GM21367 (cell line): ENCODE measurements around the gene CHRND.

Experiments
- ATAC-seq: cut with Tn5 transposase; IDR thresholded peaks from one replicate; pipeline ENCODE4 v1.9.1; 2021; ENCODE audit not compliant: unreplicated experiment

Gene CHRND

DNA sequence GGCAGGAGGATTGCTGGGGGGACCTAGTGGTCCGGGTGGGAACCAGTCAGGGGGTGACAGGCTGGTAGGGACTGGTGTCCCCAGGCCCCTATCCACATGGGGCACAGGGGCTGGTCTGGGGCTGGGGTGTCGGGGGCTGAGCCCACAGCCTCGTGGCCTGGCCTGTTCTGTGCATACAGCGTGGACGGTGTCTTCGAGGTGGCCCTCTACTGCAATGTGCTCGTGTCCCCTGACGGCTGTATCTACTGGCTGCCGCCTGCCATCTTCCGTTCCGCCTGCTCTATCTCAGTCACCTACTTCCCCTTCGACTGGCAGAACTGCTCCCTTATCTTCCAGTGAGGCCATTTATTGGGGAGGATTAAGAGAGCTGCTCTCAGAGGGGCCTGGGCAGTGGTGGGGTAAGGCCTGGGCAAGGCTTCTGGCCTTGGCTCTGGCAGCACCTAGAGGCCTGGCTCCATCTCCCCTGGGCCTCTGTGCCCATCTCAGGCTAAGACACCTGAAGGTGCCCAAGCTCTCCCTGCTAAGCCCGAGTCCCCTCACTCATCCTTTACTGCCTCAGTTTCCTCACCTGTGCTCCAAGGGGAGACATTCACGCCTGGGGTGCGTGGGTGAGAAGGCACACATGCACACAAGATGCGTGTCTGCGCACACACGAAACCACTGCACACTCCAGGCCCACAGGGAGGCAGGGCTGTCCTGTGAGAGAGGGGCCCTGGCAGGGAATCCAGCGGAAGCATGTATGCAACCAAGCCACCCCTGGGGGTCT is 15.4 kb downstream of the CHRND start:
- ATAC-seq, result no peak

DNA sequence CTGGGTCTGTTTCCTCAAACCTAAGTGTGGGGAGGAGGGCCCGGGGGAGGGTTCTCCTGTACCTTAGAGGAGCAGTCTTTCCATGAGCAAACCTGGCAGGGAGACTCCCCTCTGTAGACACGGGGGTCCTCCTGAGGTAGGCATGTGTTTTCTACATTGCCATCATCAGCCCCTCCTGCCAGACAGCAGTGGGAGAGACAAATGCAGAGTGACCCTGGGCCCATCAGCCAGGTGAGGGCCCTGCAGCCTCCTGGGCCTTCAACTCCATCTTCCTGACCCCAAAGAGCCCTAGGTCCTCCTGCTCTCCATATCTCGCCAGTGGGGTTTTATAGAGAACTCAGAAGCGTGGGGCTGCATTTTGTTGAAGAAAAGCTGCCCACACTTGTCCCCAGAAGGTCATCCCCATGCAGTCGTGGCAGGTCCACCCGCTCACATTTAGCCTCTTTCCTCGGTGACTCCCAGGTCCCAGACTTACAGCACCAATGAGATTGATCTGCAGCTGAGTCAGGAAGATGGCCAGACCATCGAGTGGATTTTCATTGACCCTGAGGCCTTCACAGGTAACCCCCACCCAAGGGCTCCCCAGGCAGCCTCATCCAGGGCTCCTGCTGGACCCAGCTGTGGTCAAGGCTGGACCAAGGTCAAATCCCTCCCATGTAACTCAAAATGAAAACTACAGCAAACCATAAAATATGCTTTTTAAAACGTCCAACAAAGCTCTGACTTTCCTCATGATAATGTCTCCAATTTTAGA is 16.2 kb downstream of the CHRND start:
- no peak for ATAC-seq

DNA sequence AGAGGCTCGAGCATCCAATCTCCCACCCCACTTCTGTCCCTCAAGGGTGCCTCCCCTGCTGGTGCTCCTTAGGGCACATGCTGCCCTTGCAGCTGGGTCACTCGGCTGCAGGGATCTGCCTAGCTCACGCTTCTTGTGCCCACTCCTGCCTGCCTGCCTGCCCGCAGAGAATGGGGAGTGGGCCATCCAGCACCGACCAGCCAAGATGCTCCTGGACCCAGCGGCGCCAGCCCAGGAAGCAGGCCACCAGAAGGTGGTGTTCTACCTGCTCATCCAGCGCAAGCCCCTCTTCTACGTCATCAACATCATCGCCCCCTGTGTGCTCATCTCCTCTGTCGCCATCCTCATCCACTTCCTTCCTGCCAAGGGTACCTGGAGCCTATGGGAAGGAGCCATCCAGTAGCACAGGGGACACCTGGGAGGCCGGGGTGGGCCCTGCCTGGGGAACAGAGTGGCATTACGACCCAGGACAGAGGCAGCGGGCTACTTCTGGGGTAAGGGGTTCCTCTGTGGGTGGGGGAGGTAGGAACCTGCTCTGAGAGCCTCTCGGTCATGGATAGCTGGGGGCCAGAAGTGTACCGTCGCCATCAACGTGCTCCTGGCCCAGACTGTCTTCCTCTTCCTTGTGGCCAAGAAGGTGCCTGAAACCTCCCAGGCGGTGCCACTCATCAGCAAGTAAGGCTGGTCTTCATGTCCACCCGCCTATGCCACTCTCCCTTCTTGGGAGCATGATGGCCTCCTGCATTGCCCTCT is 16.9 kb downstream of the CHRND start:
- no peak for ATAC-seq

DNA sequence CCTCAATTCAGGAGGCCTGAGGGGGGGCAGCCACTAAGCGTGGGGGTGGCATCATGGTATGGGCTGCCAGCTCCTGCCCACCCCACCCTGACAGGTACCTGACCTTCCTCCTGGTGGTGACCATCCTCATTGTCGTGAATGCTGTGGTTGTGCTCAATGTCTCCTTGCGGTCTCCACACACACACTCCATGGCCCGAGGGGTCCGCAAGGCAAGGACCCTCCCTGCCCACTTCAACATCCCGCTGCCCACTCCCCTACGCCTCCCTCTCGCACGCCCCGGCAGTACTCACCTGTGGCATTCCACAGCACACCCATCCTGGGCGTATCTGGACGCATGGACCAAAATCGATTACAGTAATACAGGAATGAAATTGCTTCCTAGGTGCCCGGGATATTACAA is 17.5 kb downstream of the CHRND start:
- ATAC-seq, result no peak

DNA sequence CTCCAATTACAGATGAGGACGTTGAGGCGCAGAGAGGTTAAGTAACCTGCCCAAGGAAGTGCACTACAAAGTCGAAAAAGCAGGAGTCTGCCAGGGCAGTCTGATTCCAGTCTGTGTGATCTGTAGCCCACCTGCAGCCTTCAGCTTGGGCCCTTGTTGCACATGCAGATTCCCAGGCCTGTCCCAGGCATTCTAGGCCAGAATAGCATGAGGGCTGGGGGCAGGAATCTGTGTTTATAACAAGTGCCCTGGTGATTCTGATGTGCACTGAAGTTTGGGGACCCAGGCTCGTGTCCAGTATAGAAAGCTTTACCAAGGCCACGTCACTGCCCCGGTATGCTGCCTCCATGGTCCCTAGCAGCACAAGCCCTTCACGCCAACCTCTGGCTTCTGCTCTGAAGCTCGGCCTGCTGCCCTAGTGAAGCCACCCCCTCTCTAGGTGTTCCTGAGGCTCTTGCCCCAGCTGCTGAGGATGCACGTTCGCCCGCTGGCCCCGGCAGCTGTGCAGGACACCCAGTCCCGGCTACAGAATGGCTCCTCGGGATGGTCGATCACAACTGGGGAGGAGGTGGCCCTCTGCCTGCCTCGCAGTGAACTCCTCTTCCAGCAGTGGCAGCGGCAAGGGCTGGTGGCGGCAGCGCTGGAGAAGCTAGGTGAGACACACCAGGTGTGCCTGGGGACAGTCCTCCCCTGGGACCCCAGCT is 18.1 kb downstream of the CHRND start:
- ATAC-seq, result no peak

DNA sequence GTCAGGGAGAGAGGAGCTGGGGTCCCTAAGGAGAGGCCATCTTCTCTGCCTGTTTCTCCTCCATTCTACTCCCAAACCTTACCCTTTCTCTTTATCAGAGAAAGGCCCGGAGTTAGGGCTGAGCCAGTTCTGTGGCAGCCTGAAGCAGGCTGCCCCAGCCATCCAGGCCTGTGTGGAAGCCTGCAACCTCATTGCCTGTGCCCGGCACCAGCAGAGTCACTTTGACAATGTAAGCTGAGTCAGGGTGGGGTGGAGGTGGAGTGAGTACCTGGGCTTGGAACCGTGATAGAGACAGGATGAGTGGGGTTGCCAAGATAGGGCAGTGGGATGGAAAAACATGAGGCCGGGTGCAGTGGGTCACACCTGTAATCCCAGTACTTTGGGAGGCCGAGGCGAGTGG is 18.7 kb downstream of the CHRND start:
- ATAC-seq, result no peak

DNA sequence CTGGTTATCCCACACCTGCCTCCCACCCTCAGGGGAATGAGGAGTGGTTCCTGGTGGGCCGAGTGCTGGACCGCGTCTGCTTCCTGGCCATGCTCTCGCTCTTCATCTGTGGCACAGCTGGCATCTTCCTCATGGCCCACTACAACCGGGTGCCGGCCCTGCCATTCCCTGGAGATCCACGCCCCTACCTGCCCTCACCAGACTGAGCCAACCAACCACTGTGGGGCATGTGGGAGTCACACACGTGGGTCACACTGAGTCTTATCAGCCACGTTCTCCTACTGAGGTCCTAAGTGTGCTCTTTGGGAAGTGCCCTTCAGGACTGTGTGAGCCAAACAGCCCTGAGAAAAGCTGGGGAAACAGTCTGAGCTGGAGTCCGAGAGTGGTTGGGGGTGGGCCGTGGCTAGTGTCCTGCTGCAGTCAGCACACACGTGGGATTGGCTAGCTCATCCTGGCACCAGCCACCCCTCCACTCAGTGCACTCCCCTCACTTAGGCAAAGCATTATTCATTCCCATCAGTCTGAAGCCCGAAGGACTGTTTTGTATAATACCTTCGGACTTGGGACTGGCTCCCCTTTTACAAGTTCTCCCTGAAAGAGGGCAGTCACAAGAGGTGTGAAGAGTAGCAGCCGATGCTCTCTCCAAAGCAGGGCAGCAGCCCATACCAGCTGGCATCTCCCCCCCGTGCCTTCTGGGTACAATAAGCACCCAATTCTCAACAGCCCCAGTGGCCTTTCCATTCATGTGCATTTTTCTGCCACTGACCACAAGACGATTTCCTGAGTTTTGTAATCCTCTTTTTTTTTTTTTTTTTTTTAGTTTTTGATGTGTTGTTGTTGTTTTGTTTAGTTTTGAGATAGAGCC is 19.8 kb downstream of the CHRND start:
- ATAC-seq, result no peak

DNA sequence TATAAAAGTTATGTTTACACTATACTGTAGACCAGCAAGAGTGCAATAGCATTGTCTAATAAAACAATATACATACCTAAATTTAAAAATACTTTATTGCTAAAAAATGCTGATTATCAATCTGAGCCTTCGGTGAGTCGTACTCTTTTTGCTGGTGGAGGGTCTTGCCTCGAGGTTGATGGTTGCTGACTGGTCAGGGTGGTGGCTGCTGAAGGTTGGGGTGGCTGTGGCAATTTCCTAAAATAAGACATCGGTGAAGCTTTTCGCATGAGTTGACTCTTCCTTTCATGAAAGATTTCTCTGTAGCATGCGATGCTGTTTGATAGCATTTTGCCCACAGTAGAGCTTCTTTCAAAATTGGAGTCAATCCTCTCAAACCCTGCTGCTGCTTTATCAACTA is 22.0 kb downstream of the CHRND start:
- no peak for ATAC-seq

DNA sequence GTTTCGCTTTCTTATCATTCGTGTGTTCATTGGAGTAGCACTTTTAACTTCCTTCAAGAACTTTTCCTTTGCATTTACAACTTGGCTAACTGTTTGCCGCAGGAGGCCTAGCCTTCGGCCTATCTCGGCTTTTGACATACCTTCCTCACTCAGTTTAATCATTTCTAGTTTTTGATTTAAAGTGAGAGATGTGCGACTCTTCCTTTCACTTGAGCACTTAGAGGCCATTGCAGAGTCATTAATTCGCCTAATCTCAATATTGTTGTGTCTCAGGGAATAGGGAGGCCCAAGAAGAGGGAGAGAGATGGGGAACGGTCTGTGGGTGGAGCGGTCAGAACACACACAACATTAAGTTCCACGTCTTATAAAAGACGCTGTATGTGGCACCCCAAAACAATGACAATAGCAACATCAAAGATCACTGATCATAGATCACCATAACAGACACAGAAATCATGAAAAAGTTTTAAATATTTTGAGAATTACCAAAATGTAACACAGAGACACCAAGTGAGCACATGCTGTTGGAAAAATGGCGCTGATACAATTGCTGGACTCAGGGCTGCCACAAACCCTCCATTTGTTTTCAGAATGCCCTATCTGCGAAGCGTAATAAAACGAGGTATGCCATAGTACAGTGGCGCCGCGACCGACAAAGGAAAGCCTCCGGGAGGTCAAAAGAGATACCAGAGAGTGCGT is 23.8 kb downstream of the CHRND start:
- no peak for ATAC-seq

DNA sequence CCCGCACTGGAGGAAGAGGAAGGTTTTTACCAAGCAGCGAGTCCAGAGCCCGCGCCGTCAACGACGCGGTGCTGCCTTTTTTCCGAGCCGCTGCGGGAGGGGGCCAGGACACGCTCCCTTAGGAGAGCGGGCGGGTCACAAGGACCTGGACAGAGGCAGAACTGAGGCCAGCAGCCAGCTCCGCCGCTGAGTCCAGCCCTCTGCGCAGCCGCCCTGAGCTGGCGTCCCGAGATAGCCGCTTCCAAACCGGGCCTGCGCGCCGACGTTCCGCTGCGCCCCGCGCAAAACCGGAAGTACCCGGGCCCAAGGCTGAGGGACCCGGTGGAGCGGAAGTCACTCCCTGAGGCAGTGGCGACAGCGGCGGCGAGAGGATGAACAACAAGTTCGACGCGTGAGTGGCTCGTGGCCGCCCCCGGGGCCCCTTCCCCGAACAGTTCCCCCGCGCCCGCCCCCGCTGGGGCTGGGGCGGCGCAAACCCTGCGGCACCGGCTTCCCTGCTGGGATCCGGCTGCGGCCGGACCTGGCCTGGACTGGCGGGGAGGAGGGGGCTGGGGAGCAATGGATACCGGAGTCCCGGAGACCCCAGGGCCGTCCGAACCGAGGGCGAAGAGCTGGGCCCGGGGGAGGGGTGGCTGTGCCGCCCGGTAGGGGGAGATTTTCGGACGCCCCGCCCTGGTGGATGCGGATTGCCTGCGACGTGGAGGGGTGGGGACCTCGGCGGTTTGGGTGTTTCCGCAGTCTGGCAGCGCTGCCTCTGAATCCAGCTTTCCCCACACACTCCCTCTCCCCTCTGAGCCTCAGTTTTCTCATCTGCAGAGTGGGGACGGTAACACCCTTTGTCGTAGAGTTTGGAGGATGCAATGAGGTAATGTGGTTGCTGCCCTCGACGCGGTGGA is 24.6 kb downstream of the CHRND start, which contains the start of the genes EIF4E2 and TIGD1:
Gene EIF4E2 (plus strand): TSS at position 336 of the 896 bp plus-strand sequence. CDS start 36 bp downstream, at position 372.
Gene TIGD1 (minus strand): TSS at position 204 of the 896 bp plus-strand sequence. CDS start 675 bp downstream, outside the sequence.
- ATAC-seq, result peak; percentile 88

DNA sequence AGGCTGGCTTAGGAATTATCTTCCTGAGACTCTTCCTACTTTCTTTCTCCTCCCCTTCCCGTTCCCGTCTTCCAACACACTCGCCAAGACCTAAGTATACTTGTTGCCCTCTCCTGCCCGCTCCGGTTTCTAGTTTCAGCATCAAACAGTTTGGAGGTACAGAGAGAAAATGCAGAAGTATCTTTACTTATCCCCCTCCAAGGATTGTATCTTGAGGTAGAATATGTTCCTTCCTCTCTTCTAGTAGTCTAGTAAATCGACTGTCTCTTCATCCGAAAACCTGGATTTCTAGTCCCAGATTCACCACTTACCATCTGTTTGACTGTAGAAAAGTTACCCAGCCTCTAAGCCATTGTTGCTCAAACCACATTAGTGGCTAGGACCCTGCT is 25.3 kb downstream of the CHRND start:
- no peak for ATAC-seq

DNA sequence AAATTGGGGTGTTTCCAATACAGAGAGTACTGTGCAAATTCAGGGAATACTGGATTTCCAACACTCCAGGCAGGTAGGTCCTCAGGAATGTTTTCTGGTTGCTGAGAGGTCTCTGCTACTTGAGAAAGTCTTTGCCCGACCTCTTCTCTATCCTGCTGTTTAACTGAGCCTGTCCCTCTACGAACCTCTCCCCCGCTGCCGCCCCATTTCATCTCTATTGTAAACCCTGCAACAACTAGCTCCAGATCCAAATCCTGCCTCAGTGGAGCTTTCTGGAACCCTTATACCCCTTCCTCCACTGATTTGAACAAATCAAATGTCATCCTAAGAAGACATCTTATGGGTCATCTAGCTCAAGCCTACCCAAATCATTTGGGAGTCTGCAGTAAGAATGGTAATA is 25.8 kb downstream of the CHRND start:
- ATAC-seq, result no peak

DNA sequence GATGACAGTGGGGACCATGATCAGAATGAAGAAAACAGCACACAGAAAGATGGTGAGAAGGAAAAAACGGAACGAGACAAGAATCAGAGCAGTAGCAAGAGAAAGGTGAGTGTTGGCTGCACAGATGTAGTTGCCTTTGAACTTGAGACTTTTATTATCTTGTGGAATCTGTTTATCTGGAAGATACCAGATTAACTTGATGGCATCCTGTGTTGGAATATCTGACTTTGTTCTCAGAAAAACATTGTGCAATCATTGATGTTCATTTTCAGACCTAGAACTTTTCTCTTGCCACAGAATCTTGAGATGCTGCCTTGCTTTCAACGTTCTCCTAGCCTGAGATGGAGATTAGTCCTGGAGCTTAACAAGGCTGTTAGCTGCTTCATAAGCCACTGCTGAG is 30.5 kb downstream of the CHRND start:
- ATAC-seq, result no peak

DNA sequence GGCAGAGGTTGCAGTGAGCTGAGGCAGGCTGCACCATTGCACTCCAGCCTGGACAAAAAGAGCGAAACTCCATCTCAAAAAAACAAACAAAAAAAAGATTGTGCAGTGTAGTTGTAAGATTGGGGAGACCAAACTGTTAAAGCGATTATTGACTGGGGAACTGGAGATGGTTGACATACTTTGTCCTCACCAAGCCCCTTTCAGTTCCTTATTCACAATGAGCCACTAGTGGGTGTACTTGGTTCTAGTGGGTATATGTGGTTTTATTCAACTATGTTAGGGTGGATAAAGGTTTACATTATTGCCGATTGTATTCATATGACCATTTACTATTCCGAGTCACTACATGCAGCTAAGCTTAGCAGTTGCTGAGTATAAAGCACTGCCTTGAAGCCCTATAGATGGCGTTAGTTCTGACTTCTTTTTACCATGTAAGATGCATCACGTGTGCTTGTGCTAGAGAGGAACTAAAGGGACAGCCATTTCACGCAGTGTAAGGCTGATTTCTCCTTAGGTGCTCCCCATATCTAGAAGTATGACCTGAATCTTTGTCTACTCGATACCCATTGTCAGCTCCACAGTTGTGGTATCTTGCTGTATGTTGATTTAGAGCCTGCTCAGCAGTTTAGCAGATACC is 36.7 kb downstream of the CHRND start:
- no peak for ATAC-seq

DNA sequence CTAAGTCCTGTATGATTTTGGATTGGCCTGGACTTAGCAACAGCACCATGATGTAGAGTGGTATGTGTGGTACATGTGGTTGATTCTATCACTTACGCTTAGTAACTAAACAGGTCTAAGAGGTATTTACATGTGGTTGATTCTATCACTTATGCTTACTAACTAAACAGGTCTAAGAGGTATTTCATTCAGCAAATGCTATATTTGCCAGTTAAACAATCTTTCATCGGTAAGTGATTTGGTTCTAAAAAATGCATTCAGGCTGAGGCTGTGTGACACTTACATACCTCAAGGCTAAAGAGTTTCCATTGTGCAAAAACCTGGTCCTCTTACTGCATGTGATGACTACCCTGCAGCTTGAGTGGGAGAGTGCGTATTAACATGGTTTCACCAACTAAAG is 37.6 kb downstream of the CHRND start:
- ATAC-seq, result no peak

DNA sequence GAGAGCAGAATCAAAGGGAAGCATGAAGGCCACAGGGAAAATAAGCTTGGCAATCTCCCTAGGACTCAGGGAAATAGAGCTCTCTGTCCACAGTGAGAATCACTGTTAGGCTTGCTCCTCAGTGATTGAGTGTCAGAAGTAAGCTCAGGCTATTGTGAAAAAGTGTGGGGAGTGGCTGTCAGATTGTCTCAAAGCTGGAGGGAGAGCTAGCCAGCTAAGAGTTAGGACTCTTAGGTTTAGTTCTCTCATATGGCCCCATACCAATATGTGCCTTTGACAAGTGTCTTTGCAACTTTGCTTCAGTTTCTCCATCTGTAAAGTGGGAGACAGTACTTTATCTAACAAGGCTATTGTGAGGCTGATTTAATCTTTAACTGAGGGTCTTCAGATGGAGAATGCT is 41.8 kb downstream of the CHRND start:
- no peak for ATAC-seq

DNA sequence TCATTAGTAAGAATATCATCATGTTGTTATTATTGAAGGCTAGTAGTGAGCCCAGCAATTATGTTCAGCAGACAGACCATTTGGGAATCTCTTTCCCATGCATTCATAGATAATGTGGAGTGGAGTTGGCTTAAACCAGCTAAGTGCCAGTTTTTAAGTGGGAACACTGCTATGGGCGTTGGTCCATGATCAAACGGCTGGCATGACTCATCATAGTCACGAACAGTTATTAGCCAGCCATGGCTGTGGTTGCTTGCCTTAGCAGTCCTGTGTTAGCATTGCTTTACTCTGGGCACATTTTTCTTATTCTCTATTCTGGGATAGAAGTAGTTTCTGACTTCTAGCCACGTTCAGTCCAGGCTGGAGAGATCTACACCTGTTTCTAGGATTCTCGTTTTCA is 42.2 kb downstream of the CHRND start:
- no peak for ATAC-seq

DNA sequence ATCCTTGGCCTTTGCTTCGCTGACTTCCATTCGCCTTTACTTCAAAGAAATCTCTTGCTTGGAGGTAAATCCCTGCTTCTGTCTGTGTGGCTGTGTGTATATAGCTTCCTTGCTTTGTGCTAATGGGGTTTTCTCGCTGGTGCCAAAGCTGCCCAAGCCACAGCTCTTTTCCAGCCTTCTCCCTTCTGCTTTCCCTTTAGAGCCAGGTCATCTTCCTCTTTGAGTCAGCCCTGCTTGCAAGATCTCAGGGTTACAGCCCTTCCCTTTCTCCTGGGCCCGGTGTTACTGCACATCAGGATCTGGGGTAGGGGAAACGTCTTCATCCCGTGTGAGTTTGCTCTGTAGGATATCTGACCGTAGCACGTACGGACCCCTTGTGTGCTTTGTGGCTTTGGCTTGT is 43.6 kb downstream of the CHRND start:
- ATAC-seq, result no peak
